Transverse colon (tissue), 4 donors: Measurements from ENCODE around the gene CDK14.

Experiments used
- CTCF ChIP-seq, 5 experiments: fragments of 200-600 bp in 3 of 5; fragments of 450-650 bp in 2 of 5; sonication (generic) in 3 of 5; IDR thresholded peaks; 1 replicate in 2 of 5; 2 replicates in 3 of 5; pipeline ENCODE4 v1.5.1; 2016 to 2017; ENCODE audit warnings: antibody characterized with exemption in 5 of 5, inconsistent platforms in 3 of 5, mild to moderate bottlenecking in 2 of 5, moderate library complexity in 1 of 5
- EP300 ChIP-seq: sonication (generic); formaldehyde crosslinking; IDR thresholded peaks from one replicate; pipeline ENCODE4 v1.6.1; 2017; ENCODE audit warnings: antibody characterized with exemption, low read depth
- POLR2A ChIP-seq: fragments of 450-650 bp; IDR thresholded peaks from one replicate; pipeline ENCODE4 v1.6.1; 2016; ENCODE audit warnings: antibody characterized with exemption, mild to moderate bottlenecking, moderate library complexity
- POLR2AphosphoS5 ChIP-seq, 3 donors: sonication (generic); formaldehyde crosslinking; IDR thresholded peaks; one replicate each; pipeline ENCODE4 v1.6.1; 2016; ENCODE audit warnings: antibody characterized with exemption in 3 of 3

GRCh38 chr7:90968871-90969270 is 372.8 kb downstream of the CDK14 start:
- TF ChIP-seq EP300, result no peak
- TF ChIP-seq POLR2A, result no peak
- no peak for TF ChIP-seq CTCF (IDR thresholded peaks at IDR 0.05)
- TF ChIP-seq POLR2AphosphoS5 (IDR thresholded peaks at IDR 0.05), result no peak
